NT2/D1 (cell line): Measurements from ENCODE around the gene ACAA2.

Experiments
- SUZ12 ChIP-seq: IDR thresholded peaks from 2 replicates; pipeline ENCODE4 v1.6.1; 2011; ENCODE audit not compliant: insufficient read length, insufficient read depth; ENCODE audit errors: extremely low read depth
- YY1 ChIP-seq: IDR thresholded peaks from 2 replicates; pipeline ENCODE4 v1.6.1; 2011; ENCODE audit not compliant: insufficient read length, insufficient read depth

GRCh38 chr18:49844903-49845302 is 31.6 kb upstream of the ACAA2 start:
- TF ChIP-seq YY1 (no peak), SUZ12 (no peak)
